SIG-M5 treated with dmso at 0.1 percent for 504 hours (cell line): Measurements from ENCODE around the gene SYNE2.

Source experiments
- DNase-seq: peaks from one replicate; lab custom pipeline; 2025; ENCODE audit not compliant: unreplicated experiment; lab: John Stamatoyannopoulos, UW

Gene SYNE2

DNA sequence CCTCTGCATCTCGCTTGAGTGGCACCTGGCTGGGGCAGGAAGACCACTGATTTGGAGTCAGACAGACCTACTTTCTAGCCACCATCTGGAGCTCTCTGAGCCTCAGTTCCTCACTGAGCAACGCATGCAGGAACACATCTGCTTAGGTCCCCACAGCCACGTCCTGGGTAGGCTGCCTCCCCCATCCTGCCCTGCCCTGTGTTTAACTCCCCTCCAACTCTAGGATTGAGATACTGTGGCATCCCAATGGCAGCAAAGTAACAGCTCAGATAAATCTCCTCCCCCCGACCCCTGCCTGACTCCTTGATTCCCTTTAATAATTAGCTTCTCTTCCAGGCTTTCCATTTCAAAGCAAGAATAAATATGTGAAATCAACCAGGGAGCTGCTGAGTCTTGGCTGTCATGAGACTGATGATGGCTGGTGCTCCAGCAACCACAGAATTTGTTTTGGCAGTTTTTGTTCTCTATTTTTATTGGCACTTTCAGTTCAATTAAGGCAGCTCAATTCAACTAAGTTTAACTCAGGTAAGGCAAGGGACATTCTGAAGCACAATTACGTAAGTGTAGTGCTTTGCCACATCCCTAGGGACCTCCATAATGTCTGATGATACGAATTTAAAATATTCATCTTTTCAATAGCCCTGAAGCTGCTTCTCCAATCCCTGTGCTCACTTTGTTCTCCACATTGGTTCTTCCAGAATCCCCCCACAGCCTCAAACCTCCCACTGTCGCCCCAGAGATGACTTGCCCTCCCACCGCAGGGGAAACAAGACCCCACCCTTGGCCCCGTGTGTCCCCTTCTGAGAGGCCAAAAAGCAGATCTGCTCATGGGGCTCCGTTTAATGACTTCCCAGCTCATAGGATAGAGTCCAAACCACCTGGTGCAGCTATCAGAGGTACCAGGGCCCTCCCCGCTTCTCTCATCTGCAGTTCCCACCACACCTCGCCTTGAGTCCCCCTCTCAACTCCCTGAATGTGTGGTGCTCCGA lies 383.1 kb downstream of the SYNE2 start:
- DNase-seq, result no peak

DNA sequence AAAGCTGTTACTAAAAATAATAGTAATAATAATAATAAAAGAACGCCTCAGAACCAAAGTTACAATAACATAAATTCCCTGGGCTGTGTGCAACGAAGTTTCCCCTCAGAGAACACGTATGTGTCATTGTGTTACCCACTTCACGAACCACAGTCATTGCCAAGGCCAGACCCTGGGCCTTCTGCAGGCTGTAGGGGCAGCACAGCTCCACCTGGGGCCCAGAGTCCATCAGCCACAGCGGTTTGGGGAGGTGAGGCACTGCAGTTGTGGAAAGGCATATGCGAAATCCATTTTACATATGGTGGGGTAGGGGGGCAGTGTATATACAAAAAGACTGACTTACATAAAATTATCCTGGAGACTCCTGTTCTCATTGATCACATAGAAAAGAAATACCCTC lies 385.2 kb downstream of the SYNE2 start:
- no peak for DNase-seq

DNA sequence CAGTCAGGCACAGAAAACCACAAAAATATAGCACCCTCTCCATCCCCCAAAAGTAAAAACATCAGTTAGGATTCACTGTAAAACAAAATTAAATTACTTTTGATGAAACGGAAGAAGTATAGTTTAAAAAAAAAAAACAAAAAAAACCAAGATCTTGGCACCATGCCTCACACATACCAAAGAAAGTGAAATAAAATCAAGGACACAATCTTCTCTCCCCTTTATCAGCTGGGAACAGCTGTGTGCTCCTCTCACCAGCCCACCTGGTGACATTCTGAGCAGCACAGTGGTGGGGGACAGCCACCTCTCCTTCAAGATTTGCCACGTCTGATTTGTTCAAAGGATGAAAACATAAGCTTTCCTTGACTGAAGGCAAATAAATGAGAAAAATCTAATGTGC lies 385.8 kb downstream of the SYNE2 start:
- no peak for DNase-seq

DNA sequence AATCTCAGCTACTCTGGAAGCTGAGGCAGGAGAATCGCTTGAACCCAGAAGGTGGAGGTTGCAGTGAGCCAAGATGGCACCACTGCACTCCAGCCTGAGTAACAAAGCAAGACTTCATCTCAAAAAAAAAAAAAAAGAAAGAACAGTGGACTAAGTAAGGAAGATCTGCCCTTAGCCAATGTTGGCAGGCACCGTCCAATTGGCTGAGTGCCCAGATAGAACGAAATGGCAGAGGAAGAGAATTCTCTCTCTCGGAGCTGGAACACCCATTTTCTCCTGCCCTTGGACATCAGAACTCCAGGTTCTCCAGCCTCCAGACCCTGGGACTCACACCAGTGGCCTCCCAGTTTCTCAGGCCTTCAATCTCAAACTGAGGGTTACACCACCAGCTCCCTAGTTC lies 391.5 kb downstream of the SYNE2 start:
- DNase-seq, result no peak

DNA sequence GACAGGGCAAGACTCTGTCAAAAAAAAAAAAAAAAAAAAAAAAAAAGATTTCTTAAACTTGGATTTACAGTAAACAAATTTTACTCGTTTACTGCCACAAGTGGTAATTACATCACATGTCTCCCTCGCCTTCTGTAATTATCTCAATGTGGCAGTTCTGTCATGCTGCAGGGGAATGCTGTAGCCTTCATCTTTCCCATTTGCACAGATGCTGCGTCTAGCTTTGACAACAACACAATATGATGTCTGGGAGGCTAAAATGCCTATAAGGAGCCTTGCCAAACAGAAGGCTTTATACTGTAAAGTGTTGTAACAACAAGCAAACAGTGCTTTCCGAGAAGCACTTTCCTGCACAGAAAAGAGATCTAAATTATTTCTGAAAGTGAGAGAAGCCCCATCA lies 392.7 kb downstream of the SYNE2 start:
- no peak for DNase-seq

DNA sequence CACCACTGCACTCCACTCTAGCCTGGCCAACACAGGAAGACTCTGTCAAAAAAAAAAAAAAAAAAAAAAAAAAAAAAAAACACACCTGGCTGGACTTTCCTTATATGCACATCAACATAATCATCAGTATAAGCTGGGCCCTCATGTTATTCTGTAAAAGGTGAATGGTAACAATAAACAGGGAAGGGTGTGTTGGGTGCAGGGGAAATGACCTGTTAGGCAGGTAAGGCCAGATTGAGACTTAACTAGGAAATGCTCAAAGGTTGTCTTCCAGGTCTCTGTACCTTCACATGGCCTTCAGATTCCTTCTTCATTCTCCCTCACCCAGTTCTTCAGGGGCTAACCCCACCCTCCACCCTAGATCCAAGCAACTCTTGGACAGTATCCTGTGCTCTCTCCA lies 393.9 kb downstream of the SYNE2 start:
- no peak for DNase-seq

DNA sequence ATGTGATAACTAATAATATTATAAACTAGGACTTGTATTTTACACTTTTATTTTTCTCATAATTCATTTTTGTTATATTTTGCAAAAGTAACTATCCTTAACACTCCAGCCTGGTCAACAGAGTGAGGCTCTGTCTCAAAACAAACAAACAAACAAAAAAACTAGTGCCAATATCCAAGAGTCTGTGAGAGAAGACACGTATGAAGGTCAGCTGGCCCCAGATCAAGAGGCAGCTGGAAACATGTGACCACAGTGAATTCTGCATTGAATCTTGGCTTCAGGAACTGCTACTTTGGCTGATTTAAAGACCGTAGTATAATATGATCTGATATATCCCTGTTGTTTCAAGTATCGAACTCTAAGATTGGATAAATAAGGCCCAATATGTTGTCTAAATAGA lies 394.4 kb downstream of the SYNE2 start:
- no peak for DNase-seq

DNA sequence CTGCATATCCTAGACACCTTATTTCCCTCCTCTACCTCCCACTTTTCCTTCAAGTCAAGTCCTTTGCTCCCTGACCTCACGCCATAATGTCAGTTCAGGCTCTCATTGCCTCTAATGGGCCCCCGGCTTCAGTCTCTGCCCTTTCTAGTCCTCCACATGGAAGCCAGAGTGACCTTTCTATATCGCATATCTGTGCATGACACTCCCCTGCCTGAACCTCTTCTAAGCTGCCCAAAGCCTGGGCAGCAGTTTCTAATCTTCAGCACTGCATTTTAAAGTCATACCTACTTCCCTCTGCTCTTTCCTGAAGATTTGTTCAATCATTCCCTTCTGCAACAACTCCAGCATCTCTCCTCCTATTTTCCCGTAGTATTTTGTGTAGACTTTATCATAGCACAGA lies 395.9 kb downstream of the SYNE2 start:
- DNase-seq, result no peak

DNA sequence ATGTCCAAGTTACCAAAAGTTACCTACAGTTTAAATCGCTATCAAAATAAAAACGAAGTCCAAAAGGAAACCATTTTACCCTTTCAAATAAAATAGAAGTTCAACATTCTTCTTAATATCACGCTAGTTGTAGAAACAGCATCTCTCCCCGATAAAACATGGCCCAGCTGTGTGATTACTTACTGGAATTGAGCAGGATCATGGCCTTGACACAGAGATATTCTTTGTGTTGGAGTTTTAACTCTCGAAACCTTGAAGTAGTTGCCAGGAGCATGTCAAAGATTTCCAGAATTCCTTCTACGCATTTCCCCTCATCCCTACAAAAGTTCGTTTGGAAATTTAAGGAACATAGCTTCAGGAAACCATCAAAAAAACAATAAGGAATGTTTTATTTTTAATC lies 396.6 kb downstream of the SYNE2 start:
- DNase-seq, result no peak

DNA sequence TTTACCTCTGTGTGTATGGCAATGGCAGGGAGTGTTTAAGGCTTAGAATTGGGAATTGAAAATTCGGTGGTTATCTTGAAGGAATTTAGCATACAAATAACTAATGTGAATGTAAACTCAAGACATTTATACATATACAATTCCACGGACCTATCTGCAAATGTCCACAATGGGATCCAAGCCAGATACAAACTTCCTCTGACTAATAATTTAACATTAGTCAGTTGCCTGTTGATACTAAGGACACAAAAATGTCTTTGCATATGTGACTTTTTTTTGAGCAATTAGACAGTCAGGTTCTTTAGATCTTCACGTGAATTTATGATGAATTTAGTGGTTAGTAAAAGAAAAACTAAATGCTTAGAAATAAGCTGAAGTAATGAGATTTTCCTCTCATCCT lies 400.9 kb downstream of the SYNE2 start:
- DNase-seq, result no peak

DNA sequence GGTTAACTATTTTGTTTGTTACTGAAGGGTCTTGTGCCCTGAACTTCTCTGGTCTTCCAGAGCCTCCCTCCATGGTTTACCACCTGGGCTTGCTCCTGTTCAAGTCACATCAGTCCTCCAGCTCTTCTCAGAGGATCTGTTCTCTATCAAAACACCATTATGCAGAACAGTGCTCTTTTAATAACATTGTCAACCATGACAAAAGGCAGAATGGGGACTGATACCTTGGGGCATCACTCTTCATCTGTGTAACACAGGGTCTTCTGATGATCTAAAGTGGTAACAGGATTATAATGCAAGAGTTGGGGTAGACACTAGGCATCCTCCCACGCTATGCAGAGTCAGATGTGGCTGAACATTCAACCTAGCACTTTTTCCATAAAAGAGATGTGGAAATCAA lies 403.0 kb downstream of the SYNE2 start:
- DNase-seq, result no peak

DNA sequence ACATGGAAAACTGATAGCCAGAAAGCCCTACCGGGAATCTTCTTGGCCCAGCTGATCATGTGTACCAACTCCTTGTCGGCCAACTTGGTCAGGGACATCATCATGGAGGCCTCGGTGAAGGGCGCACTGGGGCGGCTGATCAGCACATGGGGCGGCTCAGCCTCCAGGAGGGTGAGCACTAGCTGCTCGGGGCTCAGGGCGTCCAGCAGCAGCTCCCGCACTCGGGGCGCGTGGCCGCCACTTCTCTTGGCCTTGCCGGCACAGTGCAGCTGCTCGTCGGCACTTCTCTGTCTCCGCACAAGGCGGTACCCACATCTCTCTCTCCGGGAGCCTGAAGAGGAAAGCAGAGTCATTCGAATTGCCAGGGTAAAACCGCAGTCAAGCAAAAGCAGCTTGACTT lies 407.6 kb downstream of the SYNE2 start:
- no peak for DNase-seq

DNA sequence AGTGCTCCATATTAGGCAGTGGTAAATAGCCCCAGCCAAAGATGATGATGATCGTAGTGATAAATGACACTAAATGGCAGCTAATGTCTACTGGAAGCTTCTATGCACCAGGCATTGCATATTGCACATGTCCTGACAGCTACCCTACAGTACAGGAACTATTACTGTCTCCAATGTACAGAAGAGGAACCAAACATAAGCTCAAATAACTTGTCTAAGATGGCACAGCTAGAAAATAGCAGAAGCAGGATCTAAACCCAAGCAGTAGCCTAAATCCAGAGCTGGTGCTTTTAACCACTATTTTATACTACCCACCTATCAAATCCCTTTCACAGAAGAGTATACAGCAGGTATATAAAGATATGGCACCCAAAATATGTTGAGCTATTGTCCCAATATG lies 412.4 kb downstream of the SYNE2 start:
- peak; percentile 51 for DNase-seq

DNA sequence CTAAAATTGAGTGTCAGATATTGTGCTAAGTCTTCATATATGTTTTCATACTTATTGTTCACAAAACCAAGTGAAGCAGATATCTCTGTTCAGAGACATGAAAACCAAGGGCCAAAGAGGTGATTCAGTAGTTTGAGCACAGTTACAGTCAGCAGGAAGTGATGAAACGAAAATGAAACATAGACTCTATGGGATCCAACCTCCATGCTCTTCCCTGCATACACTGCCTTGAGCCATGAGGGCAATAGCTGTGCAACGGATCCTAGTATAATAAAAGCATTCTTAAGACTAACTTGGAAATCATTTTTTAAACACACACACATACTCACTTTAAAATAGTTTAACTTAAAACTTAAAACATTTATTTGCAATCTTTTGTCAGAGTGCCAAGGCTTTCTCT lies 413.4 kb downstream of the SYNE2 start:
- DNase-seq, result no peak

DNA sequence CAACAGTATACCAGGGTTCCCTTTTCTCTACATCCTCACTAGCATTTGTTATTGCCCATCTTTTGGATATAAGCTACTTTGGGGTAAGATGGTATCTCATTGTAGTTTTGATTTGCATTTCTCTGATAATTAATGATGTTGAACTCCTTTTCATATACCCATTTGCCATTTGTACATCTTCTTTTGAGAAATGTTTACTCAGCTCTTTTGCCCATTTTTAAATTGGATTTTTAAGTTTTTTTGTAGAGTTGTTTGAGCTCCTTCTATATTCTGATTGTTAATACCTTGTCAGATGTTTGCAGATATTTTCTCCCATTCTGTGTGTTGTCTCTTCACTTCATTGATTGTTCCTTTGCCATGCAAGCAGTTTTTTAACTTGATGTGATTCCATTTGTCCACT lies 419.2 kb downstream of the SYNE2 start:
- no peak for DNase-seq
